ENCODE measurements around the gene PSMD11. TPM values are rescaled to one million over a fixed set of nuclear protein-coding genes. Genes with fewer than 3 reads are reported as not detected.

Gene PSMD11
- total and polyA plus RNA-seq, 2 of the 13 experiments (the other 11 are each of a cell fraction or from before 2014, with no cell fraction given) = 69.8 to 152 TPM

DNA sequence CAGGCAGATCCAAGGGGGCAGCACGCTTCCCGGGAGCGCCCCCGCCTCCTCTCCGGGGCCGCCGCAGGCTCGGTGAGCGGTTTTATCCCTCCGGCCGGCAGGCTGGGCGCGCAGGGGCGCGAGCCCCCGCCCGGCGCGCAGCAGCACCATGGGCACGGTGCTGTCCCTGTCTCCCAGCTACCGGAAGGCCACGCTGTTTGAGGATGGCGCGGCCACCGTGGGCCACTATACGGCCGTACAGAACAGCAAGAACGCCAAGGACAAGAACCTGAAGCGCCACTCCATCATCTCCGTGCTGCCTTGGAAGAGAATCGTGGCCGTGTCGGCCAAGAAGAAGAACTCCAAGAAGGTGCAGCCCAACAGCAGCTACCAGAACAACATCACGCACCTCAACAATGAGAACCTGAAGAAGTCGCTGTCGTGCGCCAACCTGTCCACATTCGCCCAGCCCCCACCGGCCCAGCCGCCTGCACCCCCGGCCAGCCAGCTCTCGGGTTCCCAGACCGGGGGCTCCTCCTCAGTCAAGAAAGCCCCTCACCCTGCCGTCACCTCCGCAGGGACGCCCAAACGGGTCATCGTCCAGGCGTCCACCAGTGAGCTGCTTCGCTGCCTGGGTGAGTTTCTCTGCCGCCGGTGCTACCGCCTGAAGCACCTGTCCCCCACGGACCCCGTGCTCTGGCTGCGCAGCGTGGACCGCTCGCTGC is 43.3 kb downstream of the PSMD11 start (continued):
- TF ChIP-seq ZNF800 (CRISPR knock-in tag; IDR thresholded peaks at IDR 0.05) = peak; percentile 96
- TF ChIP-seq ZNF607 (CRISPR knock-in tag; IDR thresholded peaks at IDR 0.05; ENCODE audit: borderline replicate concordance) = 0 out of 2 replicates have a peak, but pooled peaks have one; percentile 25
- TF ChIP-seq ZSCAN31 (CRISPR knock-in tag; IDR thresholded peaks at IDR 0.05; ENCODE audit: low read depth) = no peak
- no peak for TF ChIP-seq ARID2 (CRISPR knock-in tag; IDR thresholded peaks at IDR 0.05; ENCODE audit: borderline replicate concordance)
- TF ChIP-seq MAX (IDR thresholded peaks at IDR 0.05) = peak; percentile 11; the same call in 1 of the 2 replicates
- TF ChIP-seq TFDP1 (CRISPR knock-in tag; IDR thresholded peaks at IDR 0.05; ENCODE audit: borderline replicate concordance) = peak; percentile 15; the same call in 1 of the 2 replicates
- no peak for TF ChIP-seq ZFAT (CRISPR knock-in tag; conservative IDR thresholded peaks at IDR 0.05)
- peak; percentile 14; the same call in 1 of the 2 replicates for TF ChIP-seq ZBTB38 (CRISPR knock-in tag; IDR thresholded peaks at IDR 0.05)
- TF ChIP-seq, protein P1, sequence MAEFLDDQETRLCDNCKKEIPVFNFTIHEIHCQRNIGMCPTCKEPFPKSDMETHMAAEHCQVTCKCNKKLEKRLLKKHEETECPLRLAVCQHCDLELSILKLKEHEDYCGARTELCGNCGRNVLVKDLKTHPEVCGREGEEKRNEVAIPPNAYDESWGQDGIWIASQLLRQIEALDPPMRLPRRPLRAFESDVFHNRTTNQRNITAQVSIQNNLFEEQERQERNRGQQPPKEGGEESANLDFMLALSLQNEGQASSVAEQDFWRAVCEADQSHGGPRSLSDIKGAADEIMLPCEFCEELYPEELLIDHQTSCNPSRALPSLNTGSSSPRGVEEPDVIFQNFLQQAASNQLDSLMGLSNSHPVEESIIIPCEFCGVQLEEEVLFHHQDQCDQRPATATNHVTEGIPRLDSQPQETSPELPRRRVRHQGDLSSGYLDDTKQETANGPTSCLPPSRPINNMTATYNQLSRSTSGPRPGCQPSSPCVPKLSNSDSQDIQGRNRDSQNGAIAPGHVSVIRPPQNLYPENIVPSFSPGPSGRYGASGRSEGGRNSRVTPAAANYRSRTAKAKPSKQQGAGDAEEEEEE (CRISPR knock-in tag; IDR thresholded peaks at IDR 0.05; ENCODE audit: borderline replicate concordance) = no peak
- TF ChIP-seq KAT7 (CRISPR knock-in tag; IDR thresholded peaks at IDR 0.05; ENCODE audit: borderline replicate concordance) = 0 out of 2 replicates have a peak, but pooled peaks have one; percentile 37
- TF ChIP-seq POGK (CRISPR knock-in tag; conservative IDR thresholded peaks at IDR 0.05) = 0 out of 2 replicates have a peak, but pooled peaks have one; percentile 55
- peak; percentile 67 for TF ChIP-seq ZNF687 (CRISPR knock-in tag; IDR thresholded peaks at IDR 0.05)
- no peak; the same call in 1 of the 2 replicates for TF ChIP-seq MAZ (IDR thresholded peaks at IDR 0.05; ENCODE audit: borderline replicate concordance, low read depth, low read length)
- TF ChIP-seq MAZ (CRISPR knock-in tag; IDR thresholded peaks at IDR 0.05; ENCODE audit: low read depth) = 0 out of 2 replicates have a peak, but pooled peaks have one; percentile 28
- TF ChIP-seq MIER3 (CRISPR knock-in tag; IDR thresholded peaks at IDR 0.05; ENCODE audit: borderline replicate concordance) = no peak
- TF ChIP-seq ZFP36L1 (CRISPR knock-in tag; IDR thresholded peaks at IDR 0.05) = no peak
- TF ChIP-seq POLR2AphosphoS5 (IDR thresholded peaks at IDR 0.05; ENCODE audit: low read depth, low read length) = no peak
